Measurements from ENCODE around the gene MPPED1. TPM values are rescaled to one million over a fixed set of nuclear protein-coding genes. Genes with fewer than 3 reads are reported as not detected.

MPPED1 gene
- total RNA-seq, 1 experiment from 2014 or later, result not detected

DNA sequence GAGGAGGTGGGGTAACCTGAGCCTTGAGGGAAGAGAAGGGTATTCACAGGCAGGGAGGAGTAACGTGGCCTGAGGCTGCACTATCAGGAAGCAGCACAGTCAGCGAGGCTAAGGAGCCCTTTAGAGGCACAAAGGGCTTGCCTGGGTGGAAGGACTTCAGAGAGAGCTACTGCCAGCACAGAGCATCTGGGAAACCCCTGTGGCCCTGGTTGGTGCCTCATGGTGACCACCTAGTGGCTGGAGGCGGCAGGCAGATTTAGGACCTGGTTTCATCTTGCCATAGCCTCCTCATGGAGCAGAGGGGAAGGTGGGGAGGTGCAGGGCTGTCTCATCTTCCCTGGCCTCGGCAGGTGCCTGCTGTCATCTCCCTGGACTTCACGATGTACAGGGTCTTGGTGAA lies 64.5 kb downstream of the MPPED1 start:
- no peak for DNase-seq (ENCODE audit: low read depth)

DNA sequence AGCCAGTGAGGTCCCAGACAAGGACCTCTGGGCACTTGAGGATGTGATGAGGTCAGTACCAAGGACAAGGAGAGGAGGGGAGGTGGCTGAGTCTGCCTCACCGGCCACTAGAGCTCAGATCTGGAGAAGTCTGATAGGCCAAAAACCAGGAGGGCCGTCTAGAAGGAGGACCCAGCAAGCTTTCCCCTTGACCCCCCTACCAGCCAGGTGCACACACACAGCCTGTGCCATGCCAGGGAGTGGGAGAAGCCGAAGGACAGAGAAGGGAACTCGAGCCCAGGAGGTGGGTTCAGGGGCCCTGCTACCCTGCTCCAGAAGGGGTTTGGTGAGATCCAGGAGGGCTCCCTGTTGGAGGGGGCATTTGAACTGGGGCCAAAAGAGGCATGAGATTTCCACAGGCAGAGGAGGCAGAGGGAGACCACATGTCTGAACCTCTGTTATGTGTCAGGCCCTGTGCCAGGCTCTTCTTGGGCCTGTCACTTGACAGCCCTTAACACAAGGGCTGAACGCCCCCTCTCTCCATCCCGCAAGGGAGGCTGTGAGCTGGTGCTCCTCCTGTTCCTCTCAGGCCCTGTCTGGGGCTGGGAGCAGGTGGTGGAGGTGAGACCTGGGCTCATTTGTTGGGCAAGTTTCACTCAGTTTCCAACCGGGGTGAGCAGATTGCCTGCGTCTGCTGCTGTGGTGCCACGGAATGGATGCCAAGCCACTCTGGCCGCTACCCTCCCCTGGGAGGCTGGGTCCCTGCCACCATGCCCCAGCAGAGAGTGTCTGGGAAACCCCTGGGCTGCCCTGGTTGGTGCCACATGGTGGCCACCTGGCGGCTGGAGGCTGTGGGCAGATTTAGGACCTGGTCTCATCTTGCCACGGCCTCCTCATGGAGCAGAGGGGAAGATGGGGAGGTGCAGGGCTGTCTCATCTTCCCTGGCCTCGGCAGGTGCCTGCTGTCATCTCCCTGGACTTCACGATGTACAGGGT lies 65.2 kb downstream of the MPPED1 start:
- DNase-seq (ENCODE audit: low read depth), result no peak

DNA sequence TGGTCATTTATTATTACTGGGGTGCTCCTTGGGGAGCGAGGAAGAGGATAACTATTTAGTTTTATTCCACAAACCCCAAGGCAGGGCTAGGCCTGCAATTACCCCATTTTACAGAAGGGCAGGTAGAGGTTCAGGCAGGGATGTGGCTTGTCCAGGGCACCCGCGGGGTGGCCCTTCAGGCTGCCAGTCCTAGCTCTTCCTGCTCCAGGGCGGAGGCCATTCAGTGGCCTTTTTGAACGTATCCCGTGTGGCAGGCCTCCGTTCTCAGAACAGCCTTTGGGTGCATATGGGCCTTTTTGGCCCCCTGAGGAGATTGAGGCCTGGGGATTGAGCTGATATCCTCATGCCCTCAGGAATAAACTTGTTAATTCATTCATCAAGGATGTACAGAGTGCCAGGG lies 66.2 kb downstream of the MPPED1 start:
- DNase-seq (ENCODE audit: low read depth), result no peak

DNA sequence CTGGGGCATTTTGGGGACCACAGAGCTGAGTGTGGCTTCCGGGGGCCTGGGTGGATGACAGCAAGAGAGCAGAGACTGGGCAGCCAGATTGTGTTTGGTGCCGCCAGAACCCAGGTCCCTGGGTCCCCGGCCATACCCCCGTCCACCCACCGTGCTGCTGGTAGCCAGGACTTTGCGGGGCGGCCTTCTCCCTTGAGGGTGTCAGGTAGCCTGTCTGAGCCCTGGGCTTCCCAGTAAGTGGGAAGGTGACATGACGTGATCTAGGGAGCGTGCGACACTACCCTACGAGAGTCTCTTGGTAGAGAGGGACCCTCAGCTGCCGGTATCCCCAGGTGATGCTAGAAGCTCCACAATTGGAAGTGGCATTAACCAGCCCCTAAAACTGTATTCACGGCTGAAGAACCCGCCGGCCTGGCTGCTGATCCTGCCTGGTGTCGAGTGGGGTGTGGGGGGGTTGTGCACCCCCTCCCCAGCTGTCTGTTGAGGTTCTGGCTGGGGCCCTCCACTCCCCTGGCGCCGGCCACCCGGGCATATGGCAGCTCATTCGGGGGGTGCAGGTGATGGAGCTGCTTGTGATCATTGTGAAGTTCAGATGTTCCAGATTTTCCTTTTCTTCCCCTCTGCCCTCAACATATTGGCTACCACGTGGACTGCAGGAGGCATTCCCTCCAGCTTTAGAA lies 66.9 kb downstream of the MPPED1 start:
- DNase-seq (ENCODE audit: low read depth), result no peak

DNA sequence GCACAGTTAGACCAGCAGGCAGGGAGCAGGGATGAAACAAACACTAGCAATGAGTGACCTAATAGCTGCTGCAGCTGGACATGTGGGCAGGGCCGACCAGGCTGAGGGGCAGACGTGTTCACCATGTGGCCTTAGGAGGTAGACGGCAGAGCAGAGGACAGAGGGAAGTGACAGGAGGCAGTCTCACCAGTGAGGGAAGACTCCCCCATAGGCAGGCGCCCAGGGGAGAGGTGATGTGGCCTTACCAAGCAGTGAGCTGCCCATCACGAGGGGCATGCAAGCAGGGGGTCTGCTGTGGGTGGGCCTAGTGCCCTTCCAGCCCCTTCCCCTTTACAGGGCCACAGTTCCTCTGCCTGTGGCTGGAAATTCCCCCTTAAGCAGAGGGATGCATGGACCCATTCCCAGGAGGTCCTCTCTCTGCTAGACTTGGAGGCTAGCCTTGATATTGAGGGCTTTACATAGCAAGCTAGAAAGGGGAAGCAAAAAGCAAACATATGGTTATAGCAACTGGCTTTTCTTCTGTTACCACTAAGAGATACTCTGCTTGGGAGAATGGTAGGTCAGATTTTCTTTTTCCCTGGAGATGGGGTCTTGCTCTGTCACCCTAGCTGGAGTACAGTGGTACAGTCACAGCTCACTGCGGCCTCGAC lies 67.6 kb downstream of the MPPED1 start:
- DNase-seq (ENCODE audit: low read depth), result no peak

DNA sequence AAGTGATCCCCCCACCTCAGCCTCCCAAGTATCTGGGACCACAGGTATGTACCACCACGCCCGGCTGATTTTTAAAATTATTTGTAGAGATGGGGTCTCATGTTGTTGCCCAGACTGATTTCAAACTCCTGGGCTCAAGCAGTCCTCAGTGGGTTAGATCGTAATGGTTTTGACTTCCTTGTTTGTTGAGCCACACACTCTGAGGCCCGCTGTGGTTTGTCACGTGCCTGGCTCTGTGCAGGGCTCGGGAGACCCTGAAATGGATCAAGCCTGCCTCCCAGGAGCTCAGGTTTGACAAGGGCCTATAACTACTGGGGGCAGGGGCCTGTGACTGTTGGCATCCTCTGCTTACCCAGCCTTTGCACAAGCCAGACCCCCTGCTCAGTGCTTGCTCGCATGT lies 68.1 kb downstream of the MPPED1 start:
- DNase-seq (ENCODE audit: low read depth), result no peak

DNA sequence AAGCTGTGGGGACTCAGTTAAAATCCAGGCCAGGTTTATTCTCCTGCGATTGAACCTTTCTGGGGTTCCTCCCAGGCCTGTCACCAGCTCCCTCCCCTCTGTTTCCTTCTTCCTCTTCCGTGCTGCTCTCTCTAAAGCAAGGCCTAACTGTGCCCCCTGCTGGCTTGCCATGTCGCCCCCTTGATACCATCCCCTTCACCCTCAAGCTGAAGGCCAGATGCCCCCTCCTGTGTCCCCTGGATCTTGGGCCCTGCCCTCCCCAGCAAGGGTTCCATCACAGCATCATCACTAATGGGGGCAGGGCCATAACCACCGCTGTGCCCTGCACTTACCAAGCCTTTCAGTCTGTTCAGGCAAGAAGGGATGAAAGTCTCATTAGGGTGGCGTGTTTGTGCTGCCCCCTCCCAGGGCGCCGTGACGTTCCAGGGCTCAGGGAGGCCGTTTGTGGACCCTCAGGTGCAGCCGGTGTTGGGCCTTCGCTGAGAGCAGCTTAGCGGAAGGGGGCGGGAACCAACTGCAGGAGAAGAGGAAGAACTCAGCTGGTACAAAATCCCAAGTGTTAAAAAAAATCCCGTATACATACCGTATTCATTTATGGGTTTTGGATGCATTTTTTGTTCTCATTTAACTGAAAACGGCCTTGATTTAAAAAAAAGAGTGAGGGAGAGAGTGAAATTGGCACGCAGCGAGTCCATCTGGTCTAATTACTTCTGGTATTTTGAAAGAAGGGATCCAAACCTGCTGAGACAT lies 69.9 kb downstream of the MPPED1 start:
- DNase-seq (ENCODE audit: low read depth), result no peak

DNA sequence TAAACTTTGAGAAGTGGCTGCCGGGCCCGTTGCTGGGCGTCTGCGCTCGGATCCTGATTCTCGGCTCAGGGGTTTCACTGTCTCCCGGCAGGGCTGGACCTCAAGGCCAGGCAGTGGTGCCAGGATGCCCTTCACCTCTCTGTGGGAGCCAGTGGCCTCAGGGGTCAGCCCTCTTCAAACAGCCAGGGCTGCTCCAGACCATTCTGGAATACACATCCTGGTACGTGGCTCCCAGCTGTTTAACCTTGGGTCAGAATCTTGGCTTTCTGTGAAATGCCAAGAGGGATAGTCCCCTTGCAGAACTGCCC lies 70.5 kb downstream of the MPPED1 start:
- no peak for DNase-seq (ENCODE audit: low read depth)

DNA sequence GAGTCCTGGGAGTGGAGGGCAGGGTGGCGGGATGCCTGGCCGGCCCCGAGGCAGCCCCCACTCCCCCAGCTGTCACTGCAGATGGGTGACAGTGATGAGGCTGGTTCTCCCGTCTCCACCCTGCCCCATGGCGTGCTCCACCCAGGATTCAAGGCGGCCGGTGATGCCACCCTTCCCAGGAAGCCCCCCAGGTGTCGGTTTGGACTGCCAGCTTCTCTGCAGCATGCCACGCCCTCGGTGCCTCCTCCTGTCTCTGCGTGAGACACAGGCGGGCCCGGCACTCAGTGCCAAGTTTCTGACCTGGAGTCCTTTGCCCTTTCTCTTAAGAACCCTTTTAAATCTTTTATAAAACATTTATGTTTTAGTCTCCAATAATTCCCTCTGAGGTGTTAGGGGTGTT lies 71.5 kb downstream of the MPPED1 start:
- DNase-seq (ENCODE audit: low read depth), result no peak

DNA sequence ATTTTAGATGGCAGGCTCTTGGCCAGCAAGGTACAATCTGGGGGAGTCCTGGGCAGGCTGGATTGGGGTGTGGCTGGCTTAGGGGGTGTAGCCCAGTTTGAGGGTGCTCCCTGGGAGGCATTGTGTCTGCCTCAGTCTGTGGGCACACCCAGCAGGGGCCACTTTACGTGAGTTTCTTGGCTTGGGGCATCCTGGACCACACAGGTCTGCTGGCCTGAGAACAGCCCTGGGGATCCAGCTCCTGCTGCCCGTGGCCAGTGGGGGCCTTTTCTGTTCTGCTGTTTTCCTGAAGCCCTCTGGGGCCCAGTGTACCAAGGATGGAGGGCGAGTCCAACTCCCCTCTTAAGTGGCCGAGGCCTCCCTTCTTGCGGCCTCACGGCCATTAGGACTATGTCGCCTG lies 71.9 kb downstream of the MPPED1 start:
- DNase-seq (ENCODE audit: low read depth), result no peak

DNA sequence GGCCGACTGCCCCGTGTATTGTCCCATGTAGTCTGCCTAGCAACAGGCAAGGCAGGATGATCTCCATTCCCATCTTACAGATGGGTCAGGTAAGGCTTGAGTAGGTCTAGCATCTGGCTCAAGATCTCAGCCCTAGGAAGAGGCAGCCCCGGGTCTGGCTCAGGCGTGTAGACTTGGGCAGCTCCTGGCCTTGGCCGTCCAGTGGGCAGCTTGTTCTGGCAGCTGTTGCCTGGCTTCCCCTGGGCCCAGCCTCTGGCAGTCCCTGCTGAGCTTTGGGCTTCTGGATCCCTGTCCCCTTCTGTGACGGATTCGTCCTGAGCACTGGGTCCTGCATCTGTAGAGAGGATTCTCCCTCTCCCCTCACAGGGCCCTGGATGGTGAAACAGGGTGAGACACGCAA lies 72.4 kb downstream of the MPPED1 start:
- no peak for DNase-seq (ENCODE audit: low read depth)

DNA sequence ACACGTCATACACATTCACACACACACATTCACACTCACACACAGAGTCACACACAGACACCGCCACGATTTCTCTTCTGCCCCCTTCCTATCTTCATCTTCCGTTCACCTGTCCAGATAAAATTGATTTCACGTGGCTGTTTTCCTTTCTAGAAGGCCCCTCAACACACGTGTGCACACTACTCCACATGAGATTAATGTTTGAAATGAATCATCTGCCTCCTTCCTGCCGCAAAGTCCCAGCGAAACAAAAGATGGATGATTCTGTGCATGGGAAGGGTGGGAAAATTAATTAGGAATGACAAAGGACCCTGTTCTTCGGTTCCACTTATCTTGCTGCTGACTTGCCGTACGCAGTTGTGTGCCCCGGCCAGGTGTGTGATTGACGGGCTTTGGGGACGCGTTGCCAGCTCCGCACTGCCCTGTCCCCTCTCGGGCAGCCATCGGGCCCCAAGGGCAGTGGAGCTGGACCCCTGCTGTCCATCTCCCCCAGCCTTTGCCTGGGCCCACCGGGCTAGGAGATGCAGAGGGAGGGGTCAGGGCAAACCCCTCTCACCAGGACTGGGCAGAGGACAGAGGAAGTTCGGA lies 73.8 kb downstream of the MPPED1 start:
- no peak for DNase-seq (ENCODE audit: low read depth)

DNA sequence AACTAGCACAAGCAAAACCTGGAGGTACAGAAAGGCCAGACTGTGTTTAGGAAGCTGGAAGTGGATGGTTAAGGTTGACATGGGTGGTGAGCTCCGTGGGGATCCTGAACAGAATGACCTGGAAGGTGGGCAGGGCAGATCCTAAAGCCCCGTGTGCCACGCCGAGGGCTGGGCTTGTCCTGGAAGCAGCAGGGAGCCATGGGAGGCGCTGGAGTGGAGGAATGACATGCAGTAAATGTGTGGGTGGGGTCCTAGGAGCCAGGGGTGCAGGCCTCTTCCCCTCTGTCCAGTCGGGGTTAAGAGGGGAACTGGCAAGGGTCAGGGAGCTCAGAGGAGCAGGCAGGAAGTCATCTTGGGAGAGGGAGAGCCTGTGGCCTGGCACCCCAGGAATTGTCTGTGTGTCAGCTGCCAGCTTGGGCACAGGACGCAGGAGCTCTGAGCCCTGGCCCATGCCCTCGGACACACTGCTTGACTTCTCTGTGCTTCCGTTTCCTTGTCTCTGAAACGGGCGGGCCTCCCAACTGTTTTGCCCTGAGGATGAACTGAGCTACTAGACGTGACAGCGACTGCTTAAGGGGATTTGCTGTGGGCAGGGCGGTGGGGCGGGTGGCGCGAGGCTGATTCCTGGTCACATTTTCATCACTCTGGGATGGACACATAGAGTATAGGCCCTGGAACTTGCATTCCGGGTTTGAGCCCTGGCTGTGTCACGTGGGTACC lies 75.7 kb downstream of the MPPED1 start:
- no peak for DNase-seq (ENCODE audit: low read depth)

DNA sequence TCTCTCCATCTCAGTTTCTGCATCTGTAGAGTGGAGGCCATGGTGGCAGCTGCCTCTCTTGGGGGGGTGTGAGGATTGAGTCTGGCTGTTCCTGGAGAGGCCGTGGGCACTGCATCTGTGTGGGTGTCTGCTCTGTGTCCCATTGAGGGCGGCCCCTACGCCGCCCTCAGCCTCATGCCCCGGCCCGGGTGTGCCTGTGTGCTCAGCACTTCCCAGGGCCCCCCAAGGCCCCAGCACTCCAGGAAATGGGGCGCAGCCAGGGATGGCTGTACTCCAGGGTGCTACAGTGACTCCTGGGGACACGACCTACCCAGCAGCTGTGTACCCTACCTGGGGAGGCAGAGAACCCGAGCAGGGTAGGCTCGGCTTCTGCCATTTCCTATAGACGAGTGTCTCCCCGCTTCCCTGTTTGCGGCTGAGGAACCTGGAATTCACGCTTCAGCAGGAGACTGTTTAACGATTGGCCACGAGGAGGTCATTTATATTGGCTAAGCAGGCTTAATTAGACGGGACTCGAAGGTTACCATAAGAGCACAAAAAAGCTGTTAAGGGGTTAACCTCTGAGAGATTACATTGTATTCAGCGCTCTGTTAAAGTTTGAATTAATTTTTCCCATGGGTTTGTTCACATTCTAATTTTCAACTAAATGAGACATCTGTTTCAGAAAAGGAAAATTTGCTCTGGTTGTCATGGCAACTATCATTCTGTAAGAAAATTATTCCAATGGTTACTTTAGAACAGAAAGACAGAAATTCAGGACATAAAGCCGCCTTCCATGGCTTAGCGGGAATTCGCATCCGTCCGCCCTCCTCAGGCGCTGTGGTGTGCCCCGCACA lies 76.4 kb downstream of the MPPED1 start:
- DNase-seq (ENCODE audit: low read depth), result no peak

DNA sequence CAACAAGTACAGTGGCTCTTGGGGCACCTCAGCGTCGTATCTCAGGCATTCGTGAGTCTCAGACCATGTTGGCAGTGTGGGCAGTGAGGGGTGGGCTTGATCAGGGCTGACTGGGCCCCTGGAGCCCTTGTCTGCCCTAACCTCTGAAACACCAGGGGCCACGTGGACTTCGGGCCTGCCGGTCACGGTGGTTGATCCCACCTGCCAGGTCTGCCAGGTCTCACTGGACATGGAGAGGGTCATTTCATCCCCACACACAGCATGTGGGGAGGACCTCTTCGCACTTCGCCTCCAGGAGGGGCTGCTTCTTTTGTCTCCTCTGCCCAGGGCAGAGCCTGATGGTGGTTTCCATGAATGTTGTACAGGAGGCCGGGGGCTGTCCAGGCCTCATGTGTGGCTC lies 77.1 kb downstream of the MPPED1 start:
- DNase-seq (ENCODE audit: low read depth), result no peak

DNA sequence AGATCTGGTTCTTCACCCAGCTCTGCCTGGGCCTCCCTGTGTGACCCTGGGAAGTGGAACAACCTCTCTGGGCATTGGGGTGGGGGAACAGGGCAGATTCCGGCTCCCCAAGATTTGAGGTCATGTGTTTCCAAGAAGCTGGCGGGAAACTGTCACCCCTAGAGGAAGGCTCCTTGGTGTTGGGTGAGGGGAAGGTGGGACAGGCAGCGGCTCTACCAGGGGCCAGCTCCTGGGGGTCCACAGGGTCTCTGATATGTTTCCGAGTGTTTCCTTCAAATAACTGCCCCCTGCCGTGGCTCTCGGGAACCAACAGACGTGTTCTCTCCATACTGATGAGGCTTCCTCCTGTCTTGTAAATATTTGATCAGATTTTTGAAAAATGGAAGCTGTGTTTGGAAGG lies 78.5 kb downstream of the MPPED1 start:
- DNase-seq (ENCODE audit: low read depth), result no peak

DNA sequence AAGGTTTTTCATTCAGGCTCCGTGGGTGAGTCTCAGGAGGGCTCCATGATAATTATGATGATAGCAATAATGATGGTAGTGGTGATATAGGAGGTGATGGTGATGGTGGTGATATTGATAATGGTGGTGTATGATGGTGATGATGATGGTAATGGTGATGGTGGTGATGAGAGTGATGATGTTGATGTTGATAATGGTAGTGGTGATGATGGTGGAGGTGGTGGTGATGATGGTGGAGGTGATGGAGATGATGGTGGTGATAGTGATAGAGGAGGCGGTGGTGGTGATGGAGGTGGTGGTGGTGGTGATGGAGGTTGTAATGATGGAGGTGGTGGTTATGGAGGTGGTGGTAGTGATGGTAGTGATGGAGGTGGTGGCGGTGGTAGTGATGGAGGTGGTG lies 79.4 kb downstream of the MPPED1 start:
- no peak for DNase-seq (ENCODE audit: low read depth)

DNA sequence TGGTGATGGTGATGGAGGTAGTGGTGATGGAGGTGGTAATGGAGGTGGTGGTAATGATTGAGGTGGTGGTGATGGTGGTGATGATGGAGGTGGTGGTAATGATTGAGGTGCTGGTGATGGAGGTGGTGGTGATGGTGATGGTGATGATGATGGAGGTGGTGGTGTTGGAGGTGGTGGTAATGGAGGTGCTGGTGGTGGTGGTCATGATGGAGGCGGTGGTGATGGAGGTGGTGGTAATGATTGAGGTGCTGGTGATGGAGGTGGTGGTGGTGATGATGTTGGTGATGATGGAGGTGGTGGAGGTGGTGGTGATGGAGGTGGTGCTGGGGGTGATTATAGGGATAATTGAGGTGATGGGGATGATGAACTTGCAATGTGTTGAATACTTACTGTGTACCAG lies 79.9 kb downstream of the MPPED1 start:
- DNase-seq (ENCODE audit: low read depth), result no peak

DNA sequence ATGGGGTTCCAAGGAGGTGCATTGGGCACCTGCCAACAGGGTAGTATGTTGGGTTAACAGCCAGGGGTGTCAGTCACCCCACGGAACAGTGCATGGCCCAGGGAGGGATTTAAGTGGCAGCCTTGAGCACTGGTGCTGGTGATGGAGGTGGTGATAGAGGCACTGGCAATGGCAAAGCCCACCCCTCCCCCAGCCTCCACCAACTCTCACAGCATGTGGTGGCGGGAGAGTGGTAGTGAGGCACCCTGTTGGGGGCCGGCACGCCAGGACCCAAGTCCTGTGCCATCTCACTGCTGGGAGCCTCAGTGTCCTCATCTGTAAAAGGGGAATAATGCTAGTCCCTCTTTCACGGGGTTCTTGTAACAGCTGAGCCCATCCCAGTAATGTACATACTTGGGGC lies 81.5 kb downstream of the MPPED1 start:
- DNase-seq (ENCODE audit: low read depth), result no peak

Data from M059J (cell line).